HCT116 (cell line): ENCODE measurements around the gene HECW1. TPM values are rescaled to one million over a fixed set of nuclear protein-coding genes. Genes with fewer than 3 reads are reported as not detected.

Source experiments
- ATAC-seq: fragments of 200-7000 bp; cut with Tn5 transposase; 2 replicates; pipeline ENCODE4 v1.9.1; 2020; ENCODE audit warnings: mild to moderate bottlenecking, moderate library complexity
- BruUV-seq: library from RNA; stranded (reverse); fragments of 400-500 nt; replicated peaks from 2 replicates; lab custom pipeline; 2021; lab: Mats Ljungman, UMichigan
- CTCF ChIA-PET: fragments of 300-600 bp; sonication (Branson Sonifier 250); formaldehyde crosslinking; loops from one replicate; lab custom pipeline; 2021; ENCODE audit warnings: antibody characterized with exemption; lab: Charles Lee
- POLR2A ChIA-PET: fragments of 300-600, 350-600 bp; sonication (Branson Sonifier 250); formaldehyde crosslinking; loops from one replicate; lab custom pipeline; 2021; ENCODE audit warnings: antibody characterized with exemption; lab: Charles Lee
- RAD21 ChIA-PET, 2 experiments: fragments of 300-600 bp; sonication (Branson Sonifier 250); formaldehyde crosslinking; loops; one replicate each; lab custom pipeline; 2023; ENCODE audit warnings: low total read pairs in 2 of 2; ENCODE audit not compliant: uncharacterized antibody in 2 of 2, unreplicated experiment in 2 of 2, low non-redundant PET in 1 of 2; lab: Charles Lee
- DNase-seq: peaks from one replicate; pipeline ENCODE4 v3.0.0-alpha.2; 2010; ENCODE audit warnings: low read depth, low spot score
- H2AFZ ChIP-seq: fragments of 200-600 bp; shearing (Covaris generic), sonication (generic); 2 replicates; pipeline ENCODE4 v1.6.1; 2017; ENCODE audit warnings: low read depth, mixed run types, mixed read lengths, antibody characterized with exemption, low read length; ENCODE audit not compliant: poor library complexity, severe bottlenecking
- H3K27ac ChIP-seq: 2 replicates; pipeline ENCODE4 v1.5.1; 2012; ENCODE audit warnings: low read depth, low read length
- H3K27me3 ChIP-seq: fragments of 200-600 bp; sonication (generic); 2 replicates; pipeline ENCODE4 v1.6.1; 2016; ENCODE audit warnings: mixed run types, low read length, mixed read lengths; ENCODE audit not compliant: insufficient read depth
- H3K36me3 ChIP-seq, 2 experiments: fragments of 200-500 bp in 1 of 2; fragments of 200-600 bp in 1 of 2; sonication (Bioruptor generic) in 1 of 2; sonication (generic) in 1 of 2; 2 replicates each; pipeline versions ENCODE4 v1.5.1 to v1.6.1; 2014 to 2016; ENCODE audit warnings: low read length in 2 of 2, inconsistent platforms in 1 of 2, mixed read lengths in 1 of 2, mixed run types in 1 of 2; ENCODE audit not compliant: insufficient read depth in 2 of 2, control insufficient read depth in 1 of 2
- H3K4me1 ChIP-seq, 2 experiments: fragments of 200-600 bp in 1 of 2; sonication (generic) in 1 of 2; 2 replicates each; pipeline versions ENCODE4 v1.5.1 to v1.6.1; 2012 to 2017; ENCODE audit warnings: low read length in 2 of 2, inconsistent platforms in 1 of 2, mild to moderate bottlenecking in 1 of 2, mixed read lengths in 1 of 2, mixed run types in 1 of 2, moderate library complexity in 1 of 2; ENCODE audit not compliant: insufficient read depth in 2 of 2, control insufficient read depth in 1 of 2
- H3K4me2 ChIP-seq: fragments of 200-600 bp; sonication (generic); 2 replicates; pipeline ENCODE4 v1.6.1; 2017; ENCODE audit warnings: mixed run types, low read length, mixed read lengths
- H3K4me3 ChIP-seq, 2 experiments: fragments of 200-600 bp in 1 of 2; sonication (generic) in 1 of 2; replicated peaks in 1 of 2; 2 replicates each; pipeline ENCODE4 v1.5.1; 2011 to 2016; ENCODE audit warnings: low read length in 2 of 2, control low read depth in 1 of 2, low read depth in 1 of 2, mild to moderate bottlenecking in 1 of 2, mixed read lengths in 1 of 2, mixed run types in 1 of 2
- H3K79me2 ChIP-seq: fragments of 200-600 bp; sonication (generic); 2 replicates; pipeline ENCODE4 v1.6.1; 2017; ENCODE audit warnings: mild to moderate bottlenecking, mixed run types, low read length, moderate library complexity, mixed read lengths; ENCODE audit not compliant: insufficient read depth
- H3K9ac ChIP-seq: fragments of 200-600 bp; sonication (generic); 2 replicates; pipeline ENCODE4 v1.6.1; 2016; ENCODE audit warnings: low read length, mixed read lengths
- H3K9me2 ChIP-seq: fragments of 200-600 bp; sonication (generic), shearing (Covaris generic); 2 replicates; pipeline ENCODE4 v1.6.1; 2017; ENCODE audit warnings: mixed run types, mild to moderate bottlenecking, moderate library complexity; ENCODE audit not compliant: insufficient read depth
- H3K9me3 ChIP-seq, 2 experiments: fragments of 200-500 bp in 1 of 2; fragments of 200-600 bp in 1 of 2; sonication (Bioruptor generic) in 1 of 2; sonication (generic) in 1 of 2; 2 replicates each; pipeline ENCODE4 v1.6.1; 2014 to 2017; ENCODE audit warnings: low read length in 2 of 2, mixed read lengths in 2 of 2, inconsistent platforms in 1 of 2, low read depth in 1 of 2, mild to moderate bottlenecking in 1 of 2, mixed run types in 1 of 2, moderate library complexity in 1 of 2; ENCODE audit not compliant: control insufficient read depth in 1 of 2, insufficient read depth in 1 of 2
- H4K20me1 ChIP-seq: fragments of 200-600 bp; sonication (generic), shearing (Covaris generic); 2 replicates; pipeline ENCODE4 v1.6.1; 2017; ENCODE audit warnings: mixed run types, mild to moderate bottlenecking, moderate library complexity; ENCODE audit not compliant: insufficient read depth
- ATF3 ChIP-seq: IDR thresholded peaks from 2 replicates; pipeline ENCODE4 v1.6.1; 2012
- EZH2phosphoT487 ChIP-seq: fragments of 200-600 bp; IDR thresholded peaks from 2 replicates; pipeline ENCODE4 v1.6.1; 2018; ENCODE audit warnings: antibody characterized with exemption, borderline replicate concordance
- FOSL1 ChIP-seq: IDR thresholded peaks from 2 replicates; pipeline ENCODE4 v1.6.1; 2012; ENCODE audit warnings: low read depth
- MAX ChIP-seq: IDR thresholded peaks from 2 replicates; pipeline ENCODE4 v1.6.1; 2012
- POLR2AphosphoS5 ChIP-seq: IDR thresholded peaks from 2 replicates; pipeline ENCODE4 v1.6.1; 2011; ENCODE audit warnings: mild to moderate bottlenecking, low read depth, low read length, moderate library complexity
- RAD21 ChIP-seq: IDR thresholded peaks from 2 replicates; pipeline ENCODE4 v1.6.1; 2012; ENCODE audit warnings: low read depth, mild to moderate bottlenecking
- REST ChIP-seq: IDR thresholded peaks from 2 replicates; pipeline ENCODE4 v1.6.1; 2012; ENCODE audit warnings: low read depth
- ZBTB33 ChIP-seq: IDR thresholded peaks from 2 replicates; pipeline ENCODE4 v1.6.1; 2011; ENCODE audit warnings: mild to moderate bottlenecking, low read length, moderate library complexity; ENCODE audit not compliant: insufficient replicate concordance; ENCODE audit errors: extremely low read depth
- ZFX ChIP-seq: fragments of 450-650 bp; IDR thresholded peaks from 2 replicates; pipeline ENCODE4 v1.6.1; 2017
- ZNF274 ChIP-seq: fragments of 200-500 bp; sonication (Bioruptor generic); IDR thresholded peaks from 2 replicates; pipeline ENCODE4 v1.6.1; 2014; ENCODE audit warnings: mild to moderate bottlenecking, low read depth, low read length, inconsistent platforms
- intact Hi-C: fragments of 100-400 bp; cut with micrococcal nuclease; formaldehyde crosslinking; loops from 2 replicates; pipeline ENCODE4 v1.10.0; 2022
- total RNA-seq: library from RNA; stranded (reverse); gene quantifications from one replicate; pipeline ENCODE4 v1.2.1, GENCODE V29; 2021; ENCODE audit not compliant: unreplicated experiment

The HECW1 gene
- total RNA-seq, 1 experiment from 2014 or later: 5.6 TPM

GRCh38 chr7:43557831-43558495 lies 445.5 kb downstream of the HECW1 start:
- no peak for DNase-seq
- ChIA-PET CTCF (no interaction called here), RAD21 (no interaction called here), POLR2A (interaction anchor here (1.3 kb wide), 1 partner anchor 25 kb away, joined by 4 read pairs; the partner anchor contains the start of gene STK17A)
- intact Hi-C loops: no loop called here
- no TSS peak for BruUV-seq
- no peaks in the 10 kb centered on the region for H3K9me3 ChIP-seq
- H3K4me3 ChIP-seq: no peak overlapping the region
- H3K9ac ChIP-seq: no peak overlapping the region
- no peaks in the 10 kb centered on the region for H3K9me2 ChIP-seq
- no peaks in the 10 kb centered on the region for H3K36me3 ChIP-seq
- TF ChIP-seq POLR2AphosphoS5 (no peak), FOSL1 (no peak)
- no peaks in the 10 kb centered on the region for H3K79me2 ChIP-seq
- H3K4me2 ChIP-seq: no peak overlapping the region
- H3K4me1 ChIP-seq: peaks cover 0 to 5% of the 10 kb centered on the region in 2 experiments; a peak in 1 of 4 replicates
- H3K27me3 ChIP-seq: 0 out of 2 replicates have a peak, but pooled peaks cover 3% of the 10 kb centered on the region
- H3K27ac ChIP-seq: no peak overlapping the region
- no peak for ATAC-seq
- no peaks in the 10 kb centered on the region for H4K20me1 ChIP-seq
- H2AFZ ChIP-seq: no peak overlapping the region

GRCh38 chr7:43559171-43559945 lies 446.9 kb downstream of the HECW1 start:
- Histone ChIP-seq H3K9ac (no peak overlapping the region), H3K9me2 (no peaks in the 10 kb centered on the region), H3K79me2 (no peaks in the 10 kb centered on the region), H3K36me3 (no peaks in the 10 kb centered on the region), H3K27me3 (0 out of 2 replicates have a peak, but pooled peaks cover 3% of the 10 kb centered on the region), H3K4me3 (no peak overlapping the region), H4K20me1 (no peaks in the 10 kb centered on the region), H3K9me3 (no peaks in the 10 kb centered on the region), H2AFZ (no peak overlapping the region), H3K4me2 (no peak overlapping the region), H3K27ac (no peak overlapping the region), H3K4me1 (peaks cover 0 to 5% of the 10 kb centered on the region in 2 experiments; a peak in 1 of 4 replicates)
- CTCF ChIA-PET: no interaction called here
- POLR2A ChIA-PET: no interaction called here
- RAD21 ChIA-PET: no interaction called here
- BruUV-seq: no TSS peak
- no peak for ATAC-seq
- no peak for DNase-seq
- intact Hi-C loops: no loop called here
- TF ChIP-seq POLR2AphosphoS5 (no peak), ZBTB33 (no peak), MAX (no peak), ZNF274 (no peak), ZFX (no peak), REST (no peak), ATF3 (no peak), RAD21 (no peak), EZH2phosphoT487 (no peak)
